ENCODE data around the gene CHAD. TPM values are rescaled to one million over a fixed set of nuclear protein-coding genes. Genes with fewer than 3 reads are reported as not detected.

CHAD gene
- total and polyA plus RNA-seq, 2 donors (not counting 3 experiments of a cell fraction or from before 2014, with no cell fraction given): not detected

- no peak overlapping the region for H3K4me3 ChIP-seq (replicated peaks in 1 of 3; ENCODE audit: insufficient read depth in 1 of 3, low read depth in 1 of 3, low read length in 3 of 3)
- H3K27me3 ChIP-seq (ENCODE audit: control insufficient read depth in 2 of 2, insufficient read depth in 2 of 2, low read length in 2 of 2): no peaks in the 10 kb centered on the region
- H3K79me2 ChIP-seq (ENCODE audit: control insufficient read depth, insufficient read depth, low read length): peaks cover 8% of the 10 kb centered on the region
- dilution Hi-C loops (cut with MboI; ENCODE audit: extremely low pct_ligation_motif_present, low sequenced_read_pairs): no loop called here
- no peaks in the 10 kb centered on the region for H3K9me3 ChIP-seq (replicated peaks; ENCODE audit: control insufficient read depth, insufficient read depth, low read length)
- DNase-seq (ENCODE audit: low read depth, low spot score) (no peak), FAIRE-seq (no peak)
- BruUV-seq (replicated peaks): no TSS peak
- H3K36me3 ChIP-seq (ENCODE audit: control insufficient read depth in 2 of 2, extremely low read depth in 1 of 2, insufficient read depth in 2 of 2, low read length in 2 of 2): peaks cover 2 to 13% of the 10 kb centered on the region in 2 experiments
- peak overlapping the region; percentile 34 for H3K9ac ChIP-seq (replicated peaks; ENCODE audit: extremely low read depth, insufficient read depth, low read length)
- POLR2A ChIA-PET: no interaction called here
- H2AFZ ChIP-seq (ENCODE audit: low read depth, low read length): no peak overlapping the region
- H3K9me1 ChIP-seq (replicated peaks; ENCODE audit: control insufficient read depth, extremely low read depth, insufficient read depth, low read length): no peaks in the 10 kb centered on the region
- peak overlapping the region; percentile 68 for H3K27ac ChIP-seq (ENCODE audit: insufficient read depth, low read depth, low read length)
- H3K4me2 ChIP-seq (ENCODE audit: insufficient read depth, low read length): no peak overlapping the region
- no peaks in the 10 kb centered on the region for H4K20me1 ChIP-seq (replicated peaks; ENCODE audit: control insufficient read depth, extremely low read depth, insufficient read depth, low read length)
- CTCF ChIA-PET: interaction anchor here (0.6 to 3.1 kb wide), 12 partner anchors 9 to 300 kb away, joined by 3 to 28 read pairs (median 4); no protein-coding TSS in a partner anchor
- intact Hi-C loops (cut with micrococcal nuclease): loop anchor here (5.0 kb wide), 1 partner anchor 219 kb away; no protein-coding TSS in a partner anchor
- peaks cover 19% of the 10 kb centered on the region for H3K4me1 ChIP-seq (ENCODE audit: control insufficient read depth, extremely low read depth, insufficient read depth, low read length)
- TF ChIP-seq MYC (IDR thresholded peaks at IDR 0.05; ENCODE audit: low read depth, low read length): no peak
- TF ChIP-seq POLR2A (IDR thresholded peaks at IDR 0.05; ENCODE audit: low read depth, low read length): no peak
- no peak for TF ChIP-seq FOS (IDR thresholded peaks at IDR 0.05; ENCODE audit: borderline replicate concordance, insufficient read depth, low read length)
- no peak for TF ChIP-seq GATA2 (IDR thresholded peaks at IDR 0.05; ENCODE audit: insufficient read depth, insufficient read length, low read depth, low read length)
- TF ChIP-seq POLR2AphosphoS5 (IDR thresholded peaks at IDR 0.05; ENCODE audit: insufficient read depth, low read depth, low read length): no peak
- TF ChIP-seq MAX (IDR thresholded peaks at IDR 0.05; ENCODE audit: insufficient read depth, insufficient read length): no peak
- TF ChIP-seq JUN (IDR thresholded peaks at IDR 0.05; ENCODE audit: borderline replicate concordance, insufficient read depth, insufficient read length, low read depth): no peak
- no peak for TF ChIP-seq EZH2 (IDR thresholded peaks at IDR 0.05; ENCODE audit: borderline replicate concordance, low read depth, low read length, severe bottlenecking)
- TF ChIP-seq, protein P1, sequence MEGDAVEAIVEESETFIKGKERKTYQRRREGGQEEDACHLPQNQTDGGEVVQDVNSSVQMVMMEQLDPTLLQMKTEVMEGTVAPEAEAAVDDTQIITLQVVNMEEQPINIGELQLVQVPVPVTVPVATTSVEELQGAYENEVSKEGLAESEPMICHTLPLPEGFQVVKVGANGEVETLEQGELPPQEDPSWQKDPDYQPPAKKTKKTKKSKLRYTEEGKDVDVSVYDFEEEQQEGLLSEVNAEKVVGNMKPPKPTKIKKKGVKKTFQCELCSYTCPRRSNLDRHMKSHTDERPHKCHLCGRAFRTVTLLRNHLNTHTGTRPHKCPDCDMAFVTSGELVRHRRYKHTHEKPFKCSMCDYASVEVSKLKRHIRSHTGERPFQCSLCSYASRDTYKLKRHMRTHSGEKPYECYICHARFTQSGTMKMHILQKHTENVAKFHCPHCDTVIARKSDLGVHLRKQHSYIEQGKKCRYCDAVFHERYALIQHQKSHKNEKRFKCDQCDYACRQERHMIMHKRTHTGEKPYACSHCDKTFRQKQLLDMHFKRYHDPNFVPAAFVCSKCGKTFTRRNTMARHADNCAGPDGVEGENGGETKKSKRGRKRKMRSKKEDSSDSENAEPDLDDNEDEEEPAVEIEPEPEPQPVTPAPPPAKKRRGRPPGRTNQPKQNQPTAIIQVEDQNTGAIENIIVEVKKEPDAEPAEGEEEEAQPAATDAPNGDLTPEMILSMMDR (IDR thresholded peaks at IDR 0.05; ENCODE audit: extremely low read depth in 1 of 2, insufficient read depth in 1 of 2, low read depth in 1 of 2, low read length in 2 of 2): no peak
Observed at GRCh38 chr17:50483266-50483665, 14.6 kb upstream of the CHAD start.
